ENCODE data around the gene IGF2. TPM values are rescaled to one million over a fixed set of nuclear protein-coding genes. Genes with fewer than 3 reads are reported as not detected.

Gene IGF2
- total RNA-seq, 1 donor from 2014 or later, result 188 TPM

- no peaks in the 10 kb centered on the region for H3K9me3 Mint-ChIP-seq (ENCODE audit: unreplicated experiment)
- H3K9me3 ChIP-seq (ENCODE audit: insufficient read depth, low read depth, low read length), result no peaks in the 10 kb centered on the region
- no peak overlapping the region for H3K27ac Mint-ChIP-seq (ENCODE audit: unreplicated experiment)
- H3K4me1 Mint-ChIP-seq (ENCODE audit: low read depth, unreplicated experiment), result no peaks in the 10 kb centered on the region
- no peak for FAIRE-seq
- H4K20me1 ChIP-seq (ENCODE audit: insufficient read depth, low read length), result no peaks in the 10 kb centered on the region
- H3K79me2 ChIP-seq (ENCODE audit: insufficient read depth, low read length), result no peaks in the 10 kb centered on the region
- H3K9ac ChIP-seq (ENCODE audit: low read length), result no peak overlapping the region
- no peaks in the 10 kb centered on the region for H3K4me1 ChIP-seq (ENCODE audit: insufficient read depth, low read length)
- H3K27me3 ChIP-seq (ENCODE audit: insufficient read depth, low read length), result no peaks in the 10 kb centered on the region
- DNase-seq (ENCODE audit: low read depth), result no peak
- H3K36me3 ChIP-seq (ENCODE audit: insufficient read depth, low read length), result no peaks in the 10 kb centered on the region
- no peak overlapping the region for H3K4me3 ChIP-seq (ENCODE audit: insufficient read depth, low read depth, low read length)
- peaks cover 22% of the 10 kb centered on the region for H3K27me3 Mint-ChIP-seq (ENCODE audit: low read depth, unreplicated experiment)
- H3K4me2 ChIP-seq (ENCODE audit: low read length), result no peak overlapping the region
- TF ChIP-seq, protein P1, sequence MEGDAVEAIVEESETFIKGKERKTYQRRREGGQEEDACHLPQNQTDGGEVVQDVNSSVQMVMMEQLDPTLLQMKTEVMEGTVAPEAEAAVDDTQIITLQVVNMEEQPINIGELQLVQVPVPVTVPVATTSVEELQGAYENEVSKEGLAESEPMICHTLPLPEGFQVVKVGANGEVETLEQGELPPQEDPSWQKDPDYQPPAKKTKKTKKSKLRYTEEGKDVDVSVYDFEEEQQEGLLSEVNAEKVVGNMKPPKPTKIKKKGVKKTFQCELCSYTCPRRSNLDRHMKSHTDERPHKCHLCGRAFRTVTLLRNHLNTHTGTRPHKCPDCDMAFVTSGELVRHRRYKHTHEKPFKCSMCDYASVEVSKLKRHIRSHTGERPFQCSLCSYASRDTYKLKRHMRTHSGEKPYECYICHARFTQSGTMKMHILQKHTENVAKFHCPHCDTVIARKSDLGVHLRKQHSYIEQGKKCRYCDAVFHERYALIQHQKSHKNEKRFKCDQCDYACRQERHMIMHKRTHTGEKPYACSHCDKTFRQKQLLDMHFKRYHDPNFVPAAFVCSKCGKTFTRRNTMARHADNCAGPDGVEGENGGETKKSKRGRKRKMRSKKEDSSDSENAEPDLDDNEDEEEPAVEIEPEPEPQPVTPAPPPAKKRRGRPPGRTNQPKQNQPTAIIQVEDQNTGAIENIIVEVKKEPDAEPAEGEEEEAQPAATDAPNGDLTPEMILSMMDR (IDR thresholded peaks at IDR 0.05; ENCODE audit: insufficient read depth, low read depth, low read length), result no peak
- TF ChIP-seq EZH2 (IDR thresholded peaks at IDR 0.05; ENCODE audit: insufficient read depth, low read length), result no peak
- no peak overlapping the region for H3K4me3 Mint-ChIP-seq (ENCODE audit: unreplicated experiment)
- H3K27ac ChIP-seq (ENCODE audit: low read depth, low read length), result no peak overlapping the region
- no peaks in the 10 kb centered on the region for H3K36me3 Mint-ChIP-seq (ENCODE audit: low read depth, unreplicated experiment)
- no peak overlapping the region for H2AFZ ChIP-seq (ENCODE audit: low read depth, low read length)
These were observed 20.6 kb upstream of the IGF2 start for GRCh38 chr11:2159536-2160413.

- Histone ChIP-seq H3K27ac (ENCODE audit: low read depth, low read length) (no peak overlapping the region), H3K9ac (ENCODE audit: low read length) (no peak overlapping the region), H3K36me3 (ENCODE audit: insufficient read depth, low read length) (no peaks in the 10 kb centered on the region), H4K20me1 (ENCODE audit: insufficient read depth, low read length) (no peaks in the 10 kb centered on the region), H3K4me1 (ENCODE audit: insufficient read depth, low read length) (no peaks in the 10 kb centered on the region), H3K9me3 (ENCODE audit: insufficient read depth, low read depth, low read length) (no peaks in the 10 kb centered on the region), H3K27me3 (ENCODE audit: insufficient read depth, low read length) (no peaks in the 10 kb centered on the region), H2AFZ (ENCODE audit: low read depth, low read length) (no peak overlapping the region), H3K4me2 (ENCODE audit: low read length) (no peak overlapping the region), H3K4me3 (ENCODE audit: insufficient read depth, low read depth, low read length) (no peak overlapping the region), H3K79me2 (ENCODE audit: insufficient read depth, low read length) (no peaks in the 10 kb centered on the region)
- DNase-seq (ENCODE audit: low read depth) (no peak), FAIRE-seq (no peak)
- H3K27me3 Mint-ChIP-seq (ENCODE audit: low read depth, unreplicated experiment), result peaks cover 17% of the 10 kb centered on the region
- no peak overlapping the region for H3K4me3 Mint-ChIP-seq (ENCODE audit: unreplicated experiment)
- no peaks in the 10 kb centered on the region for H3K9me3 Mint-ChIP-seq (ENCODE audit: unreplicated experiment)
- no peak overlapping the region for H3K27ac Mint-ChIP-seq (ENCODE audit: unreplicated experiment)
- TF ChIP-seq EZH2 (IDR thresholded peaks at IDR 0.05; ENCODE audit: insufficient read depth, low read length), result no peak
- TF ChIP-seq, protein P1 (IDR thresholded peaks at IDR 0.05; ENCODE audit: insufficient read depth, low read depth, low read length), result no peak
- no peaks in the 10 kb centered on the region for H3K4me1 Mint-ChIP-seq (ENCODE audit: low read depth, unreplicated experiment)
- no peaks in the 10 kb centered on the region for H3K36me3 Mint-ChIP-seq (ENCODE audit: low read depth, unreplicated experiment)
These were observed 19.8 kb upstream of the IGF2 start for GRCh38 chr11:2158966-2159365.

DNA sequence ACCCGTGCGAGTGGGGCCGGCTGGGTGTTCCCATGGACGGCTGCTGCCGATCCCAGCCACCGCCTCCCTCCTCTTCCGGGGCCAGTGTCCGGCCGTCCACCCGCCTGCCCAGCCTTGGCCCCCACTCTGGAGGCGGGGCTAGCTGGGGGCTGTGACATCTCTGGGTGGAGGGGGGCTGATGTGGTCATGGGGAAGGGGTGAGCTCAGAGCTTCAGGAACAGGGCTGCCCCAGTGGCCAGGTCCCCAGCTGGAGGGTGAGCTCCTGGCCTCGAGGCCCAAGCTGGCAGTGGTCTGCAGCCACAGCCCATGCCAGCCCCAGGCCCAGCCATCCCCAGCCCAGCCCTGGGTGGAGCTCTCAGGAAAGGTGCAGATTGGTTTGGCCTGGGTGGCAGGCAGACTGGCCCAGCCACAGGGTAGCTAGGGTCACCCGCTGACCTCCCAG, 19.1 kb upstream of the IGF2 start:
- Histone ChIP-seq H3K4me2 (ENCODE audit: low read length) (no peak overlapping the region), H3K27ac (ENCODE audit: low read depth, low read length) (no peak overlapping the region), H2AFZ (ENCODE audit: low read depth, low read length) (no peak overlapping the region), H3K9me3 (ENCODE audit: insufficient read depth, low read depth, low read length) (no peaks in the 10 kb centered on the region), H3K4me3 (ENCODE audit: insufficient read depth, low read depth, low read length) (no peak overlapping the region), H3K4me1 (ENCODE audit: insufficient read depth, low read length) (no peaks in the 10 kb centered on the region), H3K79me2 (ENCODE audit: insufficient read depth, low read length) (no peaks in the 10 kb centered on the region), H3K36me3 (ENCODE audit: insufficient read depth, low read length) (no peaks in the 10 kb centered on the region), H3K9ac (ENCODE audit: low read length) (no peak overlapping the region), H3K27me3 (ENCODE audit: insufficient read depth, low read length) (no peaks in the 10 kb centered on the region), H4K20me1 (ENCODE audit: insufficient read depth, low read length) (no peaks in the 10 kb centered on the region)
- TF ChIP-seq, protein P1 (IDR thresholded peaks at IDR 0.05; ENCODE audit: insufficient read depth, low read depth, low read length), result no peak
- TF ChIP-seq EZH2 (IDR thresholded peaks at IDR 0.05; ENCODE audit: insufficient read depth, low read length), result no peak
- Mint-ChIP-seq H3K4me3 (ENCODE audit: unreplicated experiment) (no peak overlapping the region), H3K9me3 (ENCODE audit: unreplicated experiment) (no peaks in the 10 kb centered on the region), H3K36me3 (ENCODE audit: low read depth, unreplicated experiment) (no peaks in the 10 kb centered on the region), H3K27me3 (ENCODE audit: low read depth, unreplicated experiment) (peaks cover 17% of the 10 kb centered on the region), H3K27ac (ENCODE audit: unreplicated experiment) (no peak overlapping the region), H3K4me1 (ENCODE audit: low read depth, unreplicated experiment) (no peaks in the 10 kb centered on the region)
- no peak for FAIRE-seq
- no peak for DNase-seq (ENCODE audit: low read depth)

Measured in astrocyte (in vitro differentiated cells and primary cell).